HG03139 (cell line): ENCODE data around the gene YWHAQ.

Experiments
- ATAC-seq: cut with Tn5 transposase; IDR thresholded peaks from one replicate; pipeline ENCODE4 v1.9.1; 2021; ENCODE audit not compliant: unreplicated experiment

The YWHAQ gene

GRCh38 chr2:9630736-9631552 is at the start of gene YWHAQ:
TSS of gene YWHAQ (minus strand) at chr2:9630997. CDS start at chr2:9630452, 545 bp downstream.
- peak; percentile 93 for ATAC-seq

- no peak for ATAC-seq
Measured at GRCh38 chr2:9680082-9680481, 49.3 kb upstream of the YWHAQ start.

- no peak for ATAC-seq
Measured at GRCh38 chr2:9679218-9679617, 48.4 kb upstream of the YWHAQ start.

GRCh38 chr2:9678544-9678943 is 47.7 kb upstream of the YWHAQ start:
- no peak for ATAC-seq

- no peak for ATAC-seq
Measured at GRCh38 chr2:9675415-9676351, 44.9 kb upstream of the YWHAQ start.

GRCh38 chr2:9674891-9675414 is 44.2 kb upstream of the YWHAQ start:
- no peak for ATAC-seq

- ATAC-seq: no peak
Measured at GRCh38 chr2:9673914-9674481, 43.2 kb upstream of the YWHAQ start.

- ATAC-seq: no peak
Measured at GRCh38 chr2:9668687-9669345, 38.0 kb upstream of the YWHAQ start.

GRCh38 chr2:9667826-9668225 is 37.0 kb upstream of the YWHAQ start:
- no peak for ATAC-seq

- ATAC-seq: no peak
Measured at GRCh38 chr2:9666306-9666705, 35.5 kb upstream of the YWHAQ start.

GRCh38 chr2:9665898-9666297 is 35.1 kb upstream of the YWHAQ start:
- no peak for ATAC-seq

GRCh38 chr2:9664365-9664764 is 33.6 kb upstream of the YWHAQ start:
- no peak for ATAC-seq

GRCh38 chr2:9663008-9663879 is 32.4 kb upstream of the YWHAQ start:
- no peak for ATAC-seq

- ATAC-seq: no peak
Measured at GRCh38 chr2:9661261-9661660, 30.5 kb upstream of the YWHAQ start.

GRCh38 chr2:9660781-9661180 is 30.0 kb upstream of the YWHAQ start:
- ATAC-seq: no peak

GRCh38 chr2:9660154-9660553 is 29.4 kb upstream of the YWHAQ start:
- ATAC-seq: no peak

- no peak for ATAC-seq
Measured at GRCh38 chr2:9658972-9659371, 28.2 kb upstream of the YWHAQ start.

GRCh38 chr2:9657731-9658130 is 26.9 kb upstream of the YWHAQ start:
- ATAC-seq: no peak

GRCh38 chr2:9657083-9657482 is 26.3 kb upstream of the YWHAQ start:
- no peak for ATAC-seq

GRCh38 chr2:9656270-9656766 is 25.5 kb upstream of the YWHAQ start:
- peak; percentile 86 for ATAC-seq
